ENCODE results near the gene BCR.

BCR gene

DNA sequence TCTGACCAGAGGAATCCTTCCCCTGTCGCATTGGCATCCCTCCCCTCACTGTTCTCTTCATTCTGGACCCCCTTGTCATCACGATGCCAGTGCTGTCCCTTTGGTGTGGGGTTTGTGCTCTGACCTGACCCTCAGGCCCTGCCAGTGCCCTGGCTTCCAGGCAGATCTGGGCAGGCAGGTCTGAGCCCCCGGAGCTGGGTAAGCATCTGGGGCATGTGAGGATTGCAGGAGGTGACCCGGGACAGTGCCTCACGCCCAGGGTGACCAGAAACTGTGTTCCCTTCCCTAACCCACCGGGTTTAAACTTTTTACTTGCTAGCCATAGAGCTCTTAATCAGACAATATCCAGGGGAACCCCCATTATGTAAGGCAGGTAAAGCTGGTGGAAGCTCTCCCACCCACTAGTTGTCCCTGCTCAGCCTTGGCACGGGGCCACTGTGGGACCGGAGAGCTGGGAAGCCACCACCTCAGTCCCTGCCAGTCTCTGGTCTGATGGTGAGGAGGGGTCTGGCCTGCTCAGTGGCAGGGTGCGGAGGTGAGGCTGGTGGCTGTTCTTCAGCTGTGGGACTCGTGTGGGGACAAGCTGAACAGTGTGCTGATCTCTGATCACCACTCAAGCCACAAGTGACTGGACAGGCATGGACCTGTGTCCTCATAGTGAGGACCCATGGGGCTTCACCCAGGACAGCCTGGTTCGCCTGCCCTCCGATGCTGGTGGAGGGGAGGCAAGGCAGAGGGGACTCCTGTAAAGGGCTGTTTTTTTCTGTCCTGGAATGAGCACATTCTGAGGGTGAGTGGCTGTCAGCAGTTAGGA, 38.0 kb downstream of the BCR start:
- DNase-seq = no peak

DNA sequence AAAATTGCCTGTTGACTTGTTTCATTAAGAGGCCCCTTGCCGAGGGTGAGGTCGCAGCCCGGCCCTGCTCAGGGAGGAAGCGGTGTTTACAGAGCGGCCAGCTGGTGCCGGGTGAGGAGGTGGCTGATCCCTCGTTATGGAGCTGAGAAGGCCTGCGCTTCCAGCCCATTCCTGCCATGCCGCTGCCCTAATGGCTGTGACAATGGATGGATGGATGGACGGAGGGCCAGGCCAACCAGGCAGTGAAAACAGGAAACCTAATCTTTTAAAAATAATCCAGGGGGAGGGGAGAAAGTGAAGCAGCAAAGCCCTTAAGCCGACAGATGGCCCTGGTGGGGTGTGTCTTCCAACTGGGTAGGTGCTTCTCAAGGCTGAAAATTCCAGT, 38.5 kb downstream of the BCR start:
- DNase-seq = peak in 1 of 2 donors; percentile 42

DNA sequence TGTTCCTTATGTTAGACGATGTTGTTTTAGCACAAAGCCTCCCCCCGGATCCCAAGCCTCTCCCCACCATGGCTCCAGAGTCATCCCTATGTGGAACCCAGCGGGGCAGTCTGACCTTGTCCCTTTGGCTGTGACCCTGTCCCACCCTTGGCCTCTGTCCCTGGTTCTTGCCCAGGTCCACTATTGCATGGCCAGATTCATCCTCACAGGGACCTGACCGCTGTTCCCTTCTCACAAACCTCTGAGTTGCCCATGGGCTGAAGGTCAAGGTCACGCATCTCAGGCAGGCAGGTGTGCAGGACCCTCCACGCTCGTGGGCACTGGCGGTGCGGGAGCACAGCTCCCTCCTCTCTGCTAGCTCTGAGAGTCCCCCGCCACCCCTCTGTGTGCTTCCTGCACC, 39.0 kb downstream of the BCR start:
- no peak for DNase-seq

DNA sequence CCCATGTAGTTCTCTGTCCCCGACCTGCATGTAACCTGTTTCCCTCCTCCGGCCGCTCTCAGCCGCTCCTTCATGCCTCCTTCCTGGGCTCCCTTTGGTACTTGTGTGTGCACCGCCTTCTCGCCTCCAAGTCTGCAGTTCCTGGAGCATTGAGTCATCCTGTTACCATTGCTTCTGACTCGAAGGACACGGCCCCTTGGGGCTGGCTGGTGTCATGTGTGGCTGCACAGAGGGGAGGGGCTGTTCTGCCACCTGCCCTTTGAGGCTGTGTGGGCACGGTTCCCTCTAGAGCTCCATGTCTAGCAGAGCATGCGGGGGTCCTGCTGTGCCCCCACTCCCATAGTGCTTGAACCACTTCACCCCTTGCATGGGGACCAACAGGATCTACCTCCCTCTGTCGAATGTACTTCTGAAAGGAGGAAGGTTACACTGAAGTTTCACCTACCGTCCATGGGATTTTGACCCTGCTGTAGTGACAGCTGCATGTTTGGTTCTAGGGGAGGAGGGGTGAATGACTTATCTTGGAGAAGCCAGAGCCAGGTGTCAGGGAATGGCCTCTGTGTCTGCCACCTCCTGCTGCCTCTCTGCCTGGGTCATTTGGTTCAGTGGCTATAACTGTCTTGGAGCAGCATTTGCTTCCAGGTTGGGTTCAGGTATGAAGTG, 39.6 kb downstream of the BCR start:
- peak; percentile 67 to 90 for DNase-seq

DNA sequence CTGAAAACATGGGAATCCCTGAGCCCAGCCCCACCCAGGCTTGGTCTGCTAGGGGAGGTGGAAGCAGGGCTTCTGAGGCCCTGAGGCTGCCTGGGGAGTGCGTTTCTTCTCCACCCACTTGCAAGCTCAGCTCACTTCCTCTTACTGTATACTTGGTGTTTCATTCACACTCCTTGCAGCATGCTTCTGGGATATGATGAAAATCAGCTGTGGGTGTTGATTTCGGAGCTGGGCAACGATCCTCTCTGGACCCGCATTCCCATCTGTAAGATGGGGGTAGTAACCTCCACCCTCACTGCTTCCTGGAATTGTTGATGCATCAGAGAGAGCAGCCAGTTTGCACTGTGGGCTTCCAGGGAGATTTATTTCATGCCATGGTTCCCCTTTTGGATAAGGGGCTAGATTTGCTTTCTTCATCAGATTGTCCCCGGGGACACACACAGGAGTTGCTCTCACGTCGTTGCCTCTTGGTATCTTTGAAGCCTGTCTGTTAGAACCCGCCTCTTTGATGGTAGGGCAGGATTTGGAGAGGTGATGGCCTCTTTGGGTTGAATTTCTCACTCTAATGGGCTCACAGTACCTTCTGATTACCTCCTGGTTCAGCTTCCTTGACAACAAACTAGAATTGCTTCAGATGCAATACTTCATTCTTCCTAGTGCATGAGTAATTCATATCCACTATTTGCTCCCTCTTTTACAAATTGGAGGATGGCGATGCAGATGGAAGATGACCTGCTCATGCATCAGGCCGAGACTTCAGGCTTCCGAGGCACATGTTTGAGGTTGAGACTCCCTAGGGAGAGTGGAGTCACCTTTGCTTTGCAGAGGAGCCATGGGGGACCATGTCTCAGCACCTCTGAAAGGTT, 40.4 kb downstream of the BCR start:
- peak; percentile 86 to 89 for DNase-seq

GRCh38 chr22:23221351-23221804, 41.1 kb downstream of the BCR start:
- no peak for DNase-seq

DNA sequence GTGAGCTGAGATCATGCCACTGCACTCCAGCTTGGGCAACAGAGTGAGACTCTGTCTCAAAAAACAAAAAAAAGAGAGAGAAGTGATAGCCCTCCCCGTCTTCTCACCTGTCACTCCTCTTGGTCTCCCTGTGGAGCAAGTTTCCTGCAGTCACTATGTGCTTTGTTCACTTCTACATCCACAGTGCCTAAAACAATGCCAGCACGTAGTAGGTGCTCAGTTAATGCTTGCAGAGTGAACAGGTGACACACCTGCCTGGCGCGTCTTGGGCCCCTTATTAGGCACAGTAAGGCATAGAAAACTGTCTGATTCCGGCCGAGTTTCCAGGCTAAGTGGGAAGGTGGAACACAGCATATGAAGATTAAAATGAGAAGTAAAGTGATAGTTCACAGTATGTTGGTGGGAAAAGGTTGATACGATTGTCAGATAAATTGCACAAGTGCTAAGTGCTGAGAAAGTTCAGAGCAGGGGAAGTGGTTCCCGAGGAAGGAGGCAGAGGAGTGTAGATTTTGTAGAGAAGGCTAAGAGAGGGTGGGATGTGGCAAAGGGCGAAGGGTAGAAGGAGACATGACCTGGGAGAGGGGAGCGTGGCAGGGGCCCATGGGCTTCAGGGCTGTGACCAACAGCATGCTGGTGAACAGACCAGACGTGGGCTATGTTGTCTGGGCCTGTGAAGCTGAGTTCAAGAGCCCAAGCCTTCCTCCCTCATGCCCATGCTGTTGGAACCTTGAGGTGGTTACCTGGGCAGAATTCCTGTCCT, 41.9 kb downstream of the BCR start:
- peak; percentile 47 to 62 for DNase-seq

DNA sequence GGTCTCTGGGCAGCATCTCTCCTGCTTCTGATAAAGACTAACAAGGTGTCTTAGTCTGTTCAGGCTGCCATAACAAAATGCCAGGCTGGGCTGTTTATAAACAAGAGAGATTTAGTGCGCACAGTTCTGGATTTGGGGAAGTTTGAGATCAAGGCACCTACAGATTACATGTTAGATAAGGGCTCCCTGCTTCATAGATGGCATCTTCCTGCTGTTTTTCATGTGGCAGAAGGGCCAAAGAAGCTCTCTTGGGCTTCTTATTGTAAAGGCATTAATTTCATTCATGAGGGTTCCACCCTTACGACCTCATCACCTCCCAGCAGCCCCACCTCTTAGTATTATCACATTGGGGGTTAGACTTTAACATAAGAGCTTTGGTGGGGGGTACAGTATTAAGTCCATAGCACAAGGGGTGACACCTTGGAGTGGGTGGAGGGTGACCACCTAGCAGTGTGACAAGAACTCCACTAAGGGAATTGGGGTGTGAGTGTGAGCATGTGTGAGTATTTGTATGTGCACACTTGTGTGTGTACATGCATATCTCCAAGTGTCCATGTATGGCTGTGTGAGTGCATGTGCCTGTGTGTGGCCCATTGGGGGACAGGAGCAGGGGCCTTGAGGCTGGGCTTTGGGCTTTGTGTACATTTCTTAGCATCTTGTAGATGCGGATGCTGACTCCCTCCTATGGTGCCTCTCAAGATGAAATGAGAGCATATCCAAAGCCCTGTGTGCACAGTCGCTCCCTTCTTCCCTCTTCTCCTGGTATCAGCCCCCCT, 42.7 kb downstream of the BCR start:
- DNase-seq = no peak

- no peak for DNase-seq
These were observed 43.4 kb downstream of the BCR start for GRCh38 chr22:23223569-23224317.

DNA sequence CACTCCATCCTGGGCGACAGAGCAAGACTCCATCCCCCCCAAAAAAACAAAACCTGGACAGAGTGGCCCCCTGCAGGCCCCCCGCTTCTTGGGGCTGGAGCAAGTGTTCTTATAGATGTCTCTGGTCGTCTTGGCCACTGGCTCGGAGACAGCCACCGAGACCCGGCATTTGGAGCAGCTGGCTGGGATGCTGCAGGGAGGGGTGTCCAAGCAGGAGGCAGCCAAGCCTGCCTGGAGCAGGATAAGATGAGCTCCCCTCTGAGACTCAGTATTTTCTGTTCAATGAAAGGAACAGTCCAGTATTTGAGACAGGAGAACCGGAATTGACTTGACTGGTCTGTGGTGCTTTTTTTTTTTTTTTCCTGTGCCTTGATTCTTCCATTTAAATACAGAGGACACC, 44.5 kb downstream of the BCR start:
- no peak for DNase-seq

- no peak for DNase-seq
These were observed 45.0 kb downstream of the BCR start for GRCh38 chr22:23225337-23225723.

GRCh38 chr22:23225724-23226496, 45.6 kb downstream of the BCR start:
- DNase-seq = peak; percentile 6 to 14

DNA sequence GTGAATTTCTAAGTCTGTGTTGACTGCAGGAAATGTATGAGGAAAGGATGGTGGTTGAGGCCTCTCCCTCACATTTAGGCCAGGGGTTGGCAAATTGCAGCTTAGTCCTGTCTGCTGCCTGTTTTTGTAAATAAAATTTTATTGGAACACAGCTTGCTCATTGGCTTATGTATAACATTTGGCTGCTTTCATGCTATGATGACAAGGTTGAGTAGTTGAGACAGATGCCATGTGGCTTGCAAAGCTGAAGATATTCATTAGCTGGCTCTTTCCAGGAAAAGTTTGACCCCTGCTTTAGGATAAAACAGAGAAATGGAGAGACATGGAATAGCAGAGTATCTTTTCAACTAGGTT, 46.2 kb downstream of the BCR start:
- DNase-seq = no peak

DNA sequence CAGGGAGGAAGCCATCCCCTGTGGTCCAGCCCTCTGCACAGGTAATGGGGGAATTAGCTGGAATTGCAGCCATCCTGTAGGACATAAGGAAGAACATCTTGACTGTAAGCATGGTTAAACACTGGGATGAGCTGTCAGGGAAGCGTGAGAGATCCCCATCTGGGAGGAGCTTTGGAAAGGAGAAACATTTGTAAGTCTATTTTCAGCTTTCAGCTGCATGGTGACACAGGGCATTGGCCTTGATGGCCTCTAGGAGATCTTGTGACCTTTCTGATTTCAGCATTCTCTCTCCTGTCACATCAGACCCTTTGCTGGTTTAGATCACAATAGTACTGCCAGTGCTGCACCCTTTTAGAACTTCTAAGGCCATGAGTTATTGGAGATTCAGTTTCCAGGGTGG, 47.1 kb downstream of the BCR start:
- DNase-seq = peak; percentile 67 to 84

DNA sequence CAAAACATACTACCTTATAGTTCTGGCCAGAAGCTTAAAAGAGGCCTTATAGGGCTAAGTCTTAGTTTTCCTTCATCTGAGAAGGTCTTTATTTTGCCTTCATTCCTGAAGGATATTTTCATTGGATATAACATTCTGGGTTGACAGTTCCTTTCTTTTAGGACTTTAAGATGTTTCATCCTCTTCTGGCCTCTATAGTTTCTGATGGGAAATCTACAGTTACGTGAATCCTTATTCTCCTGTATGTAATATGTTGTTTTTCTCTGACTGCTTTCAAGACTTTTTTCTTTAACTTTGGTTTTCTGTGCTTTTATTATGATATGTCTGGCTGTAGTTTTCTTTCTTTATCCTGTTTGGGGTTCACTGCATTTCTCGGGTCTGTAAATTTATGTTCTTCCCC, 48.2 kb downstream of the BCR start:
- no peak for DNase-seq

DNA sequence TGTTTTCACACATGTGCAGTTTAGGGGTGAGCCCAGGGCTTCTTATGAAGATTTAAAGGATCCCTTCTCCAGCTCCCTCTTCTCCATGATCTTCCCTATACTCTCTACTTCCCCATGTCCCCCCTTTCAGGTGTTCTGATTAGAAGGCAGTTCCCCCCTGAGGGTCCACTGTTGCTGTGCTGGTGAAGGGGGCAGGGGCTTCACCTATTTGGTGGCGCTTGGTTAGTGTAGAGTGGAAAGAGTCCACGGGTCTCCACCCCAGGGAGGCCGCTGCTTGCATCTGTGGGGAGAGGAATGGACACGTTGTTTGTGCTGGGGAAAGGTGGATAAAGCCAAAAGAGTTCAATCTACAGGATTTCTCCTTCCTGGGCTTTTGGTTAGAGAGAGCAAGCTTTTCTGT, 49.3 kb downstream of the BCR start:
- DNase-seq = no peak

DNA sequence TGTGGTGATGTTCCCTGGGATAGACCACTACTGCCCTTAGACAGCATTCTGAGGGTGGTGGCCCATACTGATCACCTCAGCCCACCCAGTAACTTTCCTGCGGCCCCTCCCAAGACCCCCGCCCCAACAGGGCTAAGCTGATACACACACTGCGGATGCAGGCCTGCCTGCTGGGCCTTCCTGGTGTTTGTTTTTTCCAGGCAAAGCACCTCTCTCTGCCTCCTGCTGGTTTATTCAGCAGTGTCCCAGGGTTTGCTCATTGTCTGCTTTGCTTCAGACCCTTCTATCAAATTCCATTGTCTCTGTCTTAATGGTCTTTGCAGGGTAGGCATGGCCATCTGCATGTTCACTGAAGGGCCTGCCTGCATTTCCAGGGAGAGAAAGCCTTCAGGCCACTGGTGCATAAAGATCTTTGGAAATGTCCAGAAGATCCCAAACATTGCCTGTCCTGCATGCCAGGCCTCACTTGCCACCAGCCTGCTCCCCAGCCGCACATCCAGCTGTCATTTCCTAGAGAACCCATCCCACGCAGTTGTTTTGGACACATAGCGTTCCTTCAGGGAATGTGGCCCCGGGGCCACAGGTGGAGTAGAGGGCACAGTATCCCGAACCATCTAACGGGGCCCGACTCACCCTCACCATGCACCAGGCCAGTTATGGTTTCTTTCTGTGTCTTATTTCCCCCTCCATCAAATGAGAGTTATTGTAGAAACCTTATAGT, 50.2 kb downstream of the BCR start:
- no peak for DNase-seq

DNA sequence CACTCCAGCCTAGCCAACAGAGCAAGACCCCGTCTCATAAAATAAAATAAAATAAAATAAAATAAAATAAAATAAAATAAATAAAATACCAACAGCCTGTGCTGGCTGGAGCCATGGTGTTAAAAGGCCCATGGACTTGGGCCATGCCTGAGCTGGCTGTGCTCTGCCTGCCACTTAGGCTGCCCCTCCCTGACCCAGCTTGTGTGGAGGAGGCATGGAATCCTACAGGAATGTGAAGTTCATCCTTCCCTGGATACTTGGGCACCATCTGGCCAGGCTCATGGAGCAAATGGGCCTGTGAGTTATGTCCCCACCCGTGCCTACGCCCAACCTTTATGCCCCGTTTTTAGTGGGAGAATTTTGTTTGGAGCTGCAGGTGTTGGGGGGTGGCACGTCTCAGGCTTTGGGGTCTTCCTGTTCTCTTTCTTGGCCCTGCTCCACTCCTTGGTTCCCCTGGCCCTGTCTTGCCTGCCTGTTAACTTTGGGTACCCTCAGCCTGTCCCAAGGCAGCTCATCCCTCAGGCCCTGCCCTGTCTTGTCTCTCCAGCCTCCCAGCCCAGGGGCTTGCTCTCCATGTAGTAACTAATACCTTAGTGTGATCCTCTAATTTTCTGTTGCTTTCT, 51.3 kb downstream of the BCR start:
- no peak for DNase-seq

Data from inflammatory macrophage (primary cell).